Prostate gland (tissue), 2 donors: ENCODE measurements around the gene MEGF8.

ENCODE experiments used
- POLR2A ChIP-seq: fragments of 450-650 bp; IDR thresholded peaks from one replicate; pipeline ENCODE4 v1.6.1; 2016; ENCODE audit warnings: antibody characterized with exemption, mild to moderate bottlenecking
- POLR2AphosphoS5 ChIP-seq: sonication (generic); formaldehyde crosslinking; IDR thresholded peaks from one replicate; pipeline ENCODE4 v1.6.1; 2017; ENCODE audit warnings: antibody characterized with exemption
- TF ChIP-seq, protein P1 (sequence below), 4 experiments: fragments of 200-600 bp in 2 of 4; fragments of 450-650 bp in 2 of 4; sonication (generic) in 2 of 4; IDR thresholded peaks; 1 replicate in 3 of 4; 2 replicates in 1 of 4; pipeline ENCODE4 v1.5.1; 2016 to 2019; ENCODE audit warnings: antibody characterized with exemption in 4 of 4, mild to moderate bottlenecking in 2 of 4, moderate library complexity in 2 of 4

DNA sequence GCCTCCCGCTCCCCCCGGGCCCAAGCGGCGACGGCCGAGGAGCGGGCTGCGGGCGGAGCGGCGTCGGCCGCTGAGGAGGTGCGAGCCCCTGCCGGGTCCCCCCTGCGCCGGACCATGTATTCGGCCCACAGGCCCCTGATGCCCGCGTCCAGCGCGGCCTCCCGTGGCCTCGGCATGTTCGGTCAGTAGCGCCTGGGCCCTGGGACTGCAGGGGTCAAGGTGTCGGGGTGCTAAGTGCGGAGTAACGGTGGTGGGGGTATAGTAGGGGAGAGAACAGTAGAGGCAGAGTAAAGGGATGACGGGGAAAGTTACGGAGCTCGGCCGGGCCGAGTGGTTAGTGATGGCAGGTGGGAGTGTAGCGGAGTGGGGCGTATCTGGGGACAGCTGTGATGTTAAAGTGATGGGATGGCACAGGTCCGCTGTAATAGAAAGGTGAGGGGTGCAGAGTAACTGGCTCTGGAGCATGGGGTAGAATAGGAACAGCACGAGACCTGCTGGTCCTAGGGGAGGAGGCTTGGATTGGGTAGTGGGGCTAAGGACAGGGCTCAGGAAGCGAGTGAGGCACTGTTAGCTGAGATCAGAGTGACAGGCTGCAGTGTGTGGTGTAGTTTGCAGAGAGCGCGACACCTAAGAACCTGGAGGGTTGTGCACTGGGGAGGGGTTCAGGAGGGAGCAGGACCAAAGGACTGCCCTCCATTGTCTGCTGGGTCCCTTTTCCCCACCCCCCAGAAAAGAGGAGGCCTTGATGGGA lies 40.7 kb upstream of the MEGF8 start:
- TF ChIP-seq, protein P1, sequence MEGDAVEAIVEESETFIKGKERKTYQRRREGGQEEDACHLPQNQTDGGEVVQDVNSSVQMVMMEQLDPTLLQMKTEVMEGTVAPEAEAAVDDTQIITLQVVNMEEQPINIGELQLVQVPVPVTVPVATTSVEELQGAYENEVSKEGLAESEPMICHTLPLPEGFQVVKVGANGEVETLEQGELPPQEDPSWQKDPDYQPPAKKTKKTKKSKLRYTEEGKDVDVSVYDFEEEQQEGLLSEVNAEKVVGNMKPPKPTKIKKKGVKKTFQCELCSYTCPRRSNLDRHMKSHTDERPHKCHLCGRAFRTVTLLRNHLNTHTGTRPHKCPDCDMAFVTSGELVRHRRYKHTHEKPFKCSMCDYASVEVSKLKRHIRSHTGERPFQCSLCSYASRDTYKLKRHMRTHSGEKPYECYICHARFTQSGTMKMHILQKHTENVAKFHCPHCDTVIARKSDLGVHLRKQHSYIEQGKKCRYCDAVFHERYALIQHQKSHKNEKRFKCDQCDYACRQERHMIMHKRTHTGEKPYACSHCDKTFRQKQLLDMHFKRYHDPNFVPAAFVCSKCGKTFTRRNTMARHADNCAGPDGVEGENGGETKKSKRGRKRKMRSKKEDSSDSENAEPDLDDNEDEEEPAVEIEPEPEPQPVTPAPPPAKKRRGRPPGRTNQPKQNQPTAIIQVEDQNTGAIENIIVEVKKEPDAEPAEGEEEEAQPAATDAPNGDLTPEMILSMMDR (IDR thresholded peaks at IDR 0.05) = no peak
- TF ChIP-seq POLR2AphosphoS5 (no peak), POLR2A (no peak)
